GM20000 (cell line): ENCODE results near the gene MEIOC.
"Not testable (repeated sequence)": the region's sequence is repeated elsewhere in the genome, so short reads cannot be mapped to it uniquely, and the experiment has no call there.

Experiments used
- DNase-seq: peaks from one replicate; pipeline ENCODE4 v3.0.0; 2012; ENCODE audit warnings: low spot score
- CTCF ChIP-seq: IDR thresholded peaks from 2 replicates; pipeline ENCODE4 v1.5.1; 2012; ENCODE audit warnings: mild to moderate bottlenecking, control low read depth; ENCODE audit errors: extremely low read depth, missing control alignments

Gene MEIOC

GRCh38 chr17:44633998-44634397, 22.3 kb upstream of the MEIOC start:
- TF ChIP-seq CTCF: no peak
- DNase-seq: no peak

GRCh38 chr17:44634401-44634800, 21.9 kb upstream of the MEIOC start:
- DNase-seq: not testable (repeated sequence)

DNA sequence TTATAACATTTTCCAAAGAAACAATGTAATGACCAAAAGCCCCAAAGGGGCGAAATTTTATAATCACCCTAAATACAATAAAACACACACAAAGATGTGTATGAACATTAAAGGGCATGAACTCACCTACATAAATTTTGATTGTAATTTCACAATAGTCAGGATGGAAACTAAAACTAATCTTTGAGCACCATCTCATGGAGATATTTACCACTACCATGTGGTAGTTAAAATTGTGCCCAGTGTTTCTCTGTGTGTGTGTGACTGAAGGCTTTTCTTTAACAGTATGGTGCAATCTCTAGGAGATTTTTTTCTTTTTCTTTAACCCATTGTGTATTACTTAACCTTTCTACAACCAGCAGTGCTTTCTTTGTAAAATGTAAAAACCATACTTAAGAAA, 19.7 kb upstream of the MEIOC start:
- no peak for DNase-seq

GRCh38 chr17:44637066-44637465, 19.2 kb upstream of the MEIOC start:
- TF ChIP-seq CTCF: no peak
- DNase-seq: no peak

More for the DNA sequence above, 19.7 kb upstream of the MEIOC start:
- no peak for TF ChIP-seq CTCF

GRCh38 chr17:44642834-44643233, 13.4 kb upstream of the MEIOC start:
- no peak for TF ChIP-seq CTCF
- no peak for DNase-seq

- DNase-seq: no peak
- TF ChIP-seq CTCF: no peak
These were observed 10.9 kb upstream of the MEIOC start for GRCh38 chr17:44645341-44645740.

DNA sequence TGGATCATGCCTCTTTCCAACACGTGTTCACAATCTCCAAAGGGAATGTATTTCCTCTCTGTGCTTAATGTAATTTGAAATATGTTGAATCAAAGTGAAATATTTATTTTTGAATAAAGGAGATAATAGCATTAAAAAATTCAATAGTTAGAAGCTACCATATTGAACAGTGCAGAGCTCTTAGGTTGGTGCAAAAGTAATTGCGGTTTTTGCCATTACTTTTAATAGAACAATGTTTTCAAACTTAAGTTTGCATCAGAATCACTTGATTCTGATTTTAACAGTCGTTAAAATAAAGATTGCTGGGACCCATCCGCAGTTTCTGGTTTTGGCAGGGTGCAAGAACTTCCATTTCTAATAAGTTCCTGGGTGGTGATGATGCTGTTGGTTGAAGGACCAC, 10.0 kb upstream of the MEIOC start:
- no peak for DNase-seq
- TF ChIP-seq CTCF: no peak

GRCh38 chr17:44647736-44648135, 8.5 kb upstream of the MEIOC start:
- DNase-seq: no peak
- no peak for TF ChIP-seq CTCF
